Measurements from ENCODE around the gene COA4. TPM values are rescaled to one million over a fixed set of nuclear protein-coding genes. Genes with fewer than 3 reads are reported as not detected.

The COA4 gene
- total RNA-seq, 2 experiments from 2014 or later: 104 to 153 TPM

- Histone ChIP-seq H3K79me2 (ENCODE audit: insufficient read depth, low read depth, low read length) (no peaks in the 10 kb centered on the region), H2AFZ (ENCODE audit: low read length) (no peak overlapping the region), H3K4me2 (ENCODE audit: low read length) (no peak overlapping the region), H3K36me3 (ENCODE audit: insufficient read depth, low read length) (peaks cover 37% of the 10 kb centered on the region), H3K9me3 (ENCODE audit: low read length) (0 out of 2 replicates have a peak, but pooled peaks cover 6% of the 10 kb centered on the region), H3K4me1 (ENCODE audit: insufficient read depth, low read length, poor library complexity, severe bottlenecking) (no peaks in the 10 kb centered on the region), H4K20me1 (ENCODE audit: insufficient read depth, low read length) (no peaks in the 10 kb centered on the region), H3K4me3 (ENCODE audit: low read depth, low read length, poor library complexity, severe bottlenecking) (no peak overlapping the region), H3K9me2 (ENCODE audit: insufficient read depth, low read length) (no peaks in the 10 kb centered on the region), H3K27ac (ENCODE audit: low read depth, low read length, poor library complexity, severe bottlenecking) (no peak overlapping the region)
- TF ChIP-seq EZH2phosphoT487 (IDR thresholded peaks at IDR 0.05; ENCODE audit: borderline replicate concordance, low read depth, low read length) (no peak), CTCF (conservative IDR thresholded peaks at IDR 0.05; ENCODE audit: low read length) (no peak)
- peak; percentile 5 for DNase-seq (ENCODE audit: low spot score)
- ChIA-PET POLR2A (no interaction called here), CTCF (ENCODE audit: unreplicated experiment) (no interaction called here)
- intact Hi-C loops (cut with micrococcal nuclease; ENCODE audit: unreplicated experiment): no loop called here
- TSS peak; percentile 20 for BruUV-seq (replicated peaks)
These were observed 37.6 kb downstream of the COA4 start for GRCh38 chr11:73839123-73839457.

- H3K79me2 ChIP-seq (ENCODE audit: insufficient read depth, low read depth, low read length): no peaks in the 10 kb centered on the region
- no peak overlapping the region for H3K4me2 ChIP-seq (ENCODE audit: low read length)
- CTCF ChIA-PET (ENCODE audit: unreplicated experiment): interaction anchor here (0.6 kb wide), 1 partner anchor 13 kb away, joined by 3 read pairs; no protein-coding TSS in a partner anchor
- 0 out of 2 replicates have a peak, but pooled peaks cover 6% of the 10 kb centered on the region for H3K9me3 ChIP-seq (ENCODE audit: low read length)
- H2AFZ ChIP-seq (ENCODE audit: low read length): no peak overlapping the region
- no peak for DNase-seq (ENCODE audit: low spot score)
- no peak overlapping the region for H3K27ac ChIP-seq (ENCODE audit: low read depth, low read length, poor library complexity, severe bottlenecking)
- no peaks in the 10 kb centered on the region for H3K9me2 ChIP-seq (ENCODE audit: insufficient read depth, low read length)
- H4K20me1 ChIP-seq (ENCODE audit: insufficient read depth, low read length): no peaks in the 10 kb centered on the region
- POLR2A ChIA-PET: no interaction called here
- peaks cover 37% of the 10 kb centered on the region for H3K36me3 ChIP-seq (ENCODE audit: insufficient read depth, low read length)
- no TSS peak for BruUV-seq (replicated peaks)
- H3K4me3 ChIP-seq (ENCODE audit: low read depth, low read length, poor library complexity, severe bottlenecking): no peak overlapping the region
- H3K4me1 ChIP-seq (ENCODE audit: insufficient read depth, low read length, poor library complexity, severe bottlenecking): no peaks in the 10 kb centered on the region
- intact Hi-C loops (cut with micrococcal nuclease; ENCODE audit: unreplicated experiment): no loop called here
- TF ChIP-seq CTCF (conservative IDR thresholded peaks at IDR 0.05; ENCODE audit: low read length) (no peak), EZH2phosphoT487 (IDR thresholded peaks at IDR 0.05; ENCODE audit: borderline replicate concordance, low read depth, low read length) (no peak)
These were observed 38.1 kb downstream of the COA4 start for GRCh38 chr11:73838443-73839122.

DNA sequence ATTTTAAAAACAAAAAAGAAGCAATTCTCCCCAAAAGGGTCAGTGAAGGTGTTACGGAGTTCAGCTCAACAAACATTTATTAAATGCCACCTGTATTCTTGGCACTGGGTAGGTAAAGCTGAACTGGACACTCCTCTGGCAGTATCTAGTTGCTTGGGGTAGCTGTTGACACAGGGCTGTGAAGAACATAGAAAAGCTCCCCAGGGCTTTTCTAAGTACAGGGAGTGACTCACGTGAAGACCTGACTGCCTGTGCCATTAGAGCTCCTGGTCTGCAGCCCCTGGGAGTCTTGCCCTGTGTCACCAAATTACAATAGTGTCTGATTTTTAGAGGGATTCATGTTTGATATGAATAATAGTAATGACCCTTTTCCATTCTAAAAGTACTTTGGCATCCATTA lies 43.6 kb downstream of the COA4 start:
- no peaks in the 10 kb centered on the region for H3K9me3 ChIP-seq (ENCODE audit: low read length)
- no peaks in the 10 kb centered on the region for H4K20me1 ChIP-seq (ENCODE audit: insufficient read depth, low read length)
- CTCF ChIA-PET (ENCODE audit: unreplicated experiment): no interaction called here
- no peaks in the 10 kb centered on the region for H3K79me2 ChIP-seq (ENCODE audit: insufficient read depth, low read depth, low read length)
- no peak overlapping the region for H3K27ac ChIP-seq (ENCODE audit: low read depth, low read length, poor library complexity, severe bottlenecking)
- no peak overlapping the region for H3K4me2 ChIP-seq (ENCODE audit: low read length)
- POLR2A ChIA-PET: no interaction called here
- BruUV-seq (replicated peaks): no TSS peak
- TF ChIP-seq EZH2phosphoT487 (IDR thresholded peaks at IDR 0.05; ENCODE audit: borderline replicate concordance, low read depth, low read length) (no peak), CTCF (conservative IDR thresholded peaks at IDR 0.05; ENCODE audit: low read length) (no peak)
- no peak for DNase-seq (ENCODE audit: low spot score)
- no peak overlapping the region for H2AFZ ChIP-seq (ENCODE audit: low read length)
- H3K9me2 ChIP-seq (ENCODE audit: insufficient read depth, low read length): no peaks in the 10 kb centered on the region
- no peaks in the 10 kb centered on the region for H3K4me1 ChIP-seq (ENCODE audit: insufficient read depth, low read length, poor library complexity, severe bottlenecking)
- H3K36me3 ChIP-seq (ENCODE audit: insufficient read depth, low read length): peaks cover 61% of the 10 kb centered on the region
- no peak overlapping the region for H3K4me3 ChIP-seq (ENCODE audit: low read depth, low read length, poor library complexity, severe bottlenecking)
- intact Hi-C loops (cut with micrococcal nuclease; ENCODE audit: unreplicated experiment): no loop called here

All from OCI-LY7 (cell line).